IPS-15b (cell line): Measurements from ENCODE around the gene LRIG3.

ENCODE experiments used
- H3K27me3 ChIP-seq: one replicate; pipeline ENCODE4 v1.6.1; 2013; ENCODE audit warnings: low read length; ENCODE audit not compliant: control insufficient read depth, insufficient read depth
- H3K36me3 ChIP-seq: one replicate; pipeline ENCODE4 v1.6.1; 2013; ENCODE audit warnings: low read length; ENCODE audit not compliant: control insufficient read depth, insufficient read depth
- H3K4me1 ChIP-seq: one replicate; pipeline ENCODE4 v1.6.1; 2013; ENCODE audit warnings: mild to moderate bottlenecking, low read length; ENCODE audit not compliant: control insufficient read depth, insufficient read depth
- H3K4me3 ChIP-seq: one replicate; pipeline ENCODE4 v1.5.1; 2013; ENCODE audit warnings: low read depth, low read length
- H3K9ac ChIP-seq: one replicate; pipeline ENCODE4 v1.6.1; 2013; ENCODE audit warnings: low read depth, mild to moderate bottlenecking, low read length
- H3K9me3 ChIP-seq: one replicate; pipeline ENCODE4 v1.6.1; 2013; ENCODE audit warnings: mild to moderate bottlenecking, low read length; ENCODE audit not compliant: control insufficient read depth, insufficient read depth

LRIG3 gene

GRCh38 chr12:58895053-58895452 is 25.3 kb downstream of the LRIG3 start:
- Histone ChIP-seq H3K9ac (no peak overlapping the region), H3K4me1 (no peaks in the 10 kb centered on the region), H3K4me3 (no peak overlapping the region), H3K36me3 (no peaks in the 10 kb centered on the region), H3K27me3 (no peaks in the 10 kb centered on the region), H3K9me3 (no peaks in the 10 kb centered on the region)

DNA sequence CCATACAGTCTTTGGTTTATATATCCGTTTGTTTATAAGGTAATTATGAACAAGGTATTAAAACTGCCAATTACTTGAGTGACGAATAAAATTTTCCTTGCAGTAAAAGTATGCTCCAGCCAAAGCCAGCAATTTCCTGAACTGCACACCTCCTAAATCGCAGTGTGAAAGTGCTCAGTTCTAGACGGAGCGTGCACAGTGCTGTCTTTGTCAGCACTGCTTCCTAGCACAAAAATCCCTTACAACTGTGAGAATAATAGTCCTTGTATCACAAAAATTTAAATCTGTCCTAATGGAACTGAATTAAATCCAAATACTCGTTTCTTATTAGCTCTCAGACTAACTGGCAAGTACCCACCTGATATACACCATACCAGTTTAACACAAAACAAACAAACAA is 26.3 kb downstream of the LRIG3 start:
- Histone ChIP-seq H3K9ac (no peak overlapping the region), H3K27me3 (no peaks in the 10 kb centered on the region), H3K9me3 (no peaks in the 10 kb centered on the region), H3K4me3 (no peak overlapping the region), H3K36me3 (no peaks in the 10 kb centered on the region), H3K4me1 (no peaks in the 10 kb centered on the region)

DNA sequence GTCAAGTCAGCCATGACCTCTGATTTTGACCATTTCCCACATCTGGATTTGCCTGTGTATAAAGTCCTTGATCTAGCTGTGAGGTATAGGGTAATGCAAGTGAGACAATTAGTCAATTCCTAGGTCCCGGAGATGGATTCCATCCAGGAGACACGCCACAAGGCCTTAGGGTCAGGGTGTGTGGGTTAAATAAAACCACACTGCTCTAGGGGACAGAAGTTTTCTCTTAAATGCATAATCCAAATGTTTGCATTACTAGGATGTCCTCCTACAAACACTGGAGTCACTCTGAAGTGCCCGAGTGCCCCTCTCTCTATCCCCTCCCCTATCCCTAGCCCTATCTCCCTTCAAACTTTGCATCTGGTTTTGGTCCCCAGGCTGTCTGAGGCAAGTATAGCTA is 26.8 kb downstream of the LRIG3 start:
- Histone ChIP-seq H3K36me3 (no peaks in the 10 kb centered on the region), H3K9ac (no peak overlapping the region), H3K4me3 (no peak overlapping the region), H3K27me3 (no peaks in the 10 kb centered on the region), H3K4me1 (no peaks in the 10 kb centered on the region), H3K9me3 (no peaks in the 10 kb centered on the region)

DNA sequence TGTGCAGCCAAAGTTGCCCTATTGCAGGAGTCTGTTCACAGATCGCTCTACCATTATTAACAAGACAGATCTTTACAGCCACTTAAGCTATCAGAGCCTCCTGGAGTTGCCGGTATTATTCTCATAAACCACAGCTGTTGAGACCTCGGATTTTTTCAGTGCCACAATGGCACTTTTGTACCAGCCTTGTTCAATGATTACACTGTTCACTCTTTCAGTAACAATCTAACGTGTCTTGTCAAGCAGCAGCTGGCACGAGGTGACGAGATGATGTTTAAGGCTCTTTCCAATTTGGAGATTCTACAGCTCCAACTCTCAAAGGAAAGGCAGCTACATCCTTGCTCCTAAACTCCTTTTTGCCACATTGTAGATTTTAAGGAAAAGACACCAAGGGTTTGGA is 30.7 kb downstream of the LRIG3 start:
- no peaks in the 10 kb centered on the region for H3K4me1 ChIP-seq
- no peaks in the 10 kb centered on the region for H3K36me3 ChIP-seq

GRCh38 chr12:58888131-58888783 is 32.0 kb downstream of the LRIG3 start:
- Histone ChIP-seq H3K9me3 (no peaks in the 10 kb centered on the region), H3K4me1 (no peaks in the 10 kb centered on the region)

More for the DNA sequence above, 30.7 kb downstream of the LRIG3 start:
- Histone ChIP-seq H3K27me3 (peaks cover 7% of the 10 kb centered on the region), H3K9ac (no peak overlapping the region), H3K4me3 (no peak overlapping the region), H3K9me3 (no peaks in the 10 kb centered on the region)

DNA sequence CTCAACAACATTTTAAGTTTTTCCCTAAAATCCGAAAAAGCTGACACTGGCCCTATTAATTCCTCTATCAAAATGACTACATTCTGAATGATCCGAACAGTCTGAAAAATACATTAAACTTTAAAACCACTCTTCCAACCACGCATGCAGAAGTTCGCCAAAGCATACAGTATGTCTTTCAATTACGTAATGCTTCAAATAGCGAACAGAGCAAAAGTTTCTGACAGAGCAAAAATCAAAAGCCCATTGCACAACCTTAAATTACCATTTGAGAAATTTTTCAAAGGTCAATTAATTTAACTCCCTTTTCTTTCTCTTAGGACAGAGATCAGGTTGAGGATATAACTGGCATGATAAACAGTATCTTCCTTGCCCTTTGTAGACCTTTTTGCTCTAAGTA is 33.2 kb downstream of the LRIG3 start:
- Histone ChIP-seq H3K4me1 (no peaks in the 10 kb centered on the region), H3K36me3 (no peaks in the 10 kb centered on the region), H3K27me3 (peaks cover 20% of the 10 kb centered on the region), H3K4me3 (no peak overlapping the region), H3K9me3 (no peaks in the 10 kb centered on the region), H3K9ac (no peak overlapping the region)

More at GRCh38 chr12:58888131-58888783, 32.0 kb downstream of the LRIG3 start:
- Histone ChIP-seq H3K27me3 (peaks cover 18% of the 10 kb centered on the region), H3K9ac (no peak overlapping the region), H3K36me3 (no peaks in the 10 kb centered on the region), H3K4me3 (no peak overlapping the region)

DNA sequence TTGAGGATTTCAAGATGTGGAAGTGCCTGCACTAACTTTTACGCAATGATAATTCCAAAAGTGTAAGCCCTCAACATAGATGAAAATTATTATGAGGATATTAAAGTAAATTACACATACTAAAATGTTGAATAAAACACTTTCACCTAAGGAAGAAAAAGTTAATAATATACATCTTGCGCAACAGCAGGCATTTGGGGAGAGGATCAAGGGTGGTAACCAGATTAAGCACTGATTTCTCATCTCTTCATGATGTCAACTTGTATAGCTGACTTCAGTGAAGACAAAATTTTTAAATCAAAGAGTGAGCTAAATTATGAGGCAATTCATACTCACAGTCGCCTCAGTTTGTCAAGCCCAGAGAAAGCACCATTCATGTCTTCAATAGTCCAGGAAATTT is 33.8 kb downstream of the LRIG3 start:
- no peak overlapping the region for H3K9ac ChIP-seq
- no peaks in the 10 kb centered on the region for H3K4me1 ChIP-seq
- no peak overlapping the region for H3K4me3 ChIP-seq
- peaks cover 24% of the 10 kb centered on the region for H3K27me3 ChIP-seq
- H3K36me3 ChIP-seq = no peaks in the 10 kb centered on the region
- H3K9me3 ChIP-seq = no peaks in the 10 kb centered on the region

DNA sequence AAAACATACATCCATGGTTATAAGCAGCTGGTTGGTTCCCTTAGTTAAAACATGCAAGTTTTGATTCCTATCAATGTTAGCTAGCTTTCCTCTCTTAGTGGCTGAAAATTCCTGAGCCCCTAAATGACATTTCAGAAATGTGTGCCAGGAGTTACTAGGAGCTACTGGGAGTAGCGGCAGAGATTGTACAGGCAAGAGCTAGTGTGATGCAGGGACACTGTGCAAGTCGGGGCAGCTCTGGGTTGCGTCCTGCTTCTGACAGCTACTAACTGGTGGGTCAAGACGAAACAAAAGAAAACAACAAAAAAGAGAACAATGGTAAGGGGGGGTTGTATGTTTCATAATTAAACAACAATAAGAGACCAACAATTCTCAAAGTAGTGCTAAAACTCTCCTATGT is 35.4 kb downstream of the LRIG3 start:
- no peaks in the 10 kb centered on the region for H3K36me3 ChIP-seq

GRCh38 chr12:58883576-58884334 is 36.5 kb downstream of the LRIG3 start:
- Histone ChIP-seq H3K9me3 (no peaks in the 10 kb centered on the region), H3K36me3 (peaks cover 7% of the 10 kb centered on the region), H3K4me3 (no peak overlapping the region), H3K27me3 (peaks cover 25% of the 10 kb centered on the region), H3K4me1 (no peaks in the 10 kb centered on the region), H3K9ac (no peak overlapping the region)

More for the DNA sequence above, 35.4 kb downstream of the LRIG3 start:
- no peaks in the 10 kb centered on the region for H3K9me3 ChIP-seq
- H3K9ac ChIP-seq = no peak overlapping the region
- H3K27me3 ChIP-seq = peaks cover 25% of the 10 kb centered on the region
- no peak overlapping the region for H3K4me3 ChIP-seq
- no peaks in the 10 kb centered on the region for H3K4me1 ChIP-seq

DNA sequence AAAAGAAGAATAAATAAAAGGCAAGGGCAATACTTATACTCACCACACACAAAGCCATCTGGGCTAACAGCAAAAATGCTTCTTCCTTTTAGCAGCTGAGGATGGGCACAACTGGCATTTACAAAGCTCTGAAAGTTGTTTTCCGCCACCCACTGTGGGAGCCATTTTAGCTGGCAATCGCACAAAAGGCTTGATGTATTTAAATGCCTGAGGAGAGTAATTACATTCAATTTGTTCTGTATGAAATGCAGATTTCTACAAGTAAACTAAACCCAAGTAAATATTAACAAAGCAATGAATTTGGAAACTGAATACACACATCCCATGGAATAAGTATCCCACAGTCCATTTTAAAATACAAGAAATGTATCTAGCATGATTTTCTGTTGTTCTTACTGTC is 37.5 kb downstream of the LRIG3 start:
- Histone ChIP-seq H3K4me3 (no peak overlapping the region), H3K9ac (no peak overlapping the region), H3K4me1 (no peaks in the 10 kb centered on the region), H3K27me3 (peaks cover 25% of the 10 kb centered on the region), H3K36me3 (peaks cover 9% of the 10 kb centered on the region), H3K9me3 (no peaks in the 10 kb centered on the region)

GRCh38 chr12:58881816-58882215 is 38.5 kb downstream of the LRIG3 start:
- Histone ChIP-seq H3K9me3 (no peaks in the 10 kb centered on the region), H3K27me3 (peaks cover 25% of the 10 kb centered on the region), H3K4me3 (no peak overlapping the region), H3K4me1 (no peaks in the 10 kb centered on the region), H3K9ac (no peak overlapping the region), H3K36me3 (peaks cover 13% of the 10 kb centered on the region)

GRCh38 chr12:58880639-58881038 is 39.7 kb downstream of the LRIG3 start:
- H3K27me3 ChIP-seq = peaks cover 25% of the 10 kb centered on the region
- no peak overlapping the region for H3K4me3 ChIP-seq
- no peaks in the 10 kb centered on the region for H3K4me1 ChIP-seq
- no peaks in the 10 kb centered on the region for H3K9me3 ChIP-seq
- H3K36me3 ChIP-seq = peaks cover 13% of the 10 kb centered on the region
- H3K9ac ChIP-seq = no peak overlapping the region
